GM12878 (cell line): Measurements from ENCODE around the gene LACTBL1. TPM values are rescaled to one million over a fixed set of nuclear protein-coding genes. Genes with fewer than 3 reads are reported as not detected.

Experiments
- ATAC-seq: fragments of 200-7000 bp; cut with Tn5 transposase; 3 replicates; pipeline ENCODE4 v1.9.1; 2020; ENCODE audit warnings: mild to moderate bottlenecking, moderate library complexity
- BruUV-seq: library from RNA; stranded (reverse); fragments of 400-500 nt; replicated peaks from 2 replicates; lab custom pipeline; 2021; lab: Mats Ljungman, UMichigan
- CTCF ChIA-PET: fragments of 300-600 bp; sonication (Branson Sonifier 250); formaldehyde crosslinking; extraction: SDS; loops from one replicate; lab custom pipeline; 2021; ENCODE audit warnings: inconsistent platforms; lab: Yijun Ruan, JAX
- POLR2A ChIA-PET: fragments of 350-600 bp; formaldehyde crosslinking; extraction: SDS; loops from one replicate; lab custom pipeline; 2021; ENCODE audit warnings: inconsistent platforms; lab: Charles Lee
- RAD21 ChIA-PET: fragments of 300-600 bp; sonication (Branson Sonifier 250); formaldehyde crosslinking; loops from one replicate; lab custom pipeline; 2023; ENCODE audit warnings: antibody characterized with exemption; ENCODE audit not compliant: unreplicated experiment; lab: Charles Lee
- SMC1A ChIA-PET: fragments of 300-600 bp; sonication (Branson Sonifier 250); formaldehyde crosslinking; loops from one replicate; lab custom pipeline; 2023; ENCODE audit not compliant: unreplicated experiment, uncharacterized antibody; lab: Charles Lee
- DNase-seq: peaks from one replicate; pipeline ENCODE4 v3.0.0-alpha.2; 2011; ENCODE audit warnings: low read depth, low spot score
- FAIRE-seq: peaks from 3 replicates; lab custom pipeline; 2011; peaks lifted over from hg19 to GRCh38; lab: Jason Lieb, UNC
- H2AFZ ChIP-seq: 2 replicates; pipeline ENCODE4 v1.6.0; 2011; ENCODE audit warnings: low read depth, low read length, control low read depth; ENCODE audit not compliant: control insufficient read depth
- H3K27ac ChIP-seq: 2 replicates; pipeline ENCODE4 v1.5.1; 2011; ENCODE audit warnings: control low read depth; ENCODE audit not compliant: control insufficient read depth, insufficient read depth
- H3K27me3 ChIP-seq, 2 experiments: replicated peaks in 1 of 2; 2 replicates each; pipeline versions ENCODE4 v1.6.0 to v1.6.1; 2011; ENCODE audit warnings: low read length in 1 of 2; ENCODE audit not compliant: control insufficient read depth in 2 of 2, insufficient read depth in 2 of 2
- H3K36me3 ChIP-seq, 2 experiments: 2 replicates each; pipeline ENCODE4 v1.5.1; 2011; ENCODE audit warnings: low read length in 1 of 2; ENCODE audit not compliant: control insufficient read depth in 2 of 2, insufficient read depth in 2 of 2
- H3K4me1 ChIP-seq: 2 replicates; pipeline ENCODE4 v1.6.1; 2011; ENCODE audit warnings: mild to moderate bottlenecking, low read length, moderate library complexity, mixed read lengths; ENCODE audit not compliant: control insufficient read depth, insufficient read depth
- H3K4me2 ChIP-seq: 2 replicates; pipeline ENCODE4 v1.6.0; 2011; ENCODE audit warnings: control low read depth; ENCODE audit not compliant: control insufficient read depth, insufficient read depth
- H3K4me3 ChIP-seq: fragments of 200-600 bp; sonication (generic); 2 replicates; pipeline ENCODE4 v1.5.1; 2016
- H3K79me2 ChIP-seq: 2 replicates; pipeline ENCODE4 v1.6.0; 2011; ENCODE audit warnings: low read length; ENCODE audit not compliant: control insufficient read depth, insufficient read depth
- H3K9ac ChIP-seq: 2 replicates; pipeline ENCODE4 v1.8.0; 2011; ENCODE audit warnings: low read length, control low read depth, mixed read lengths; ENCODE audit not compliant: control insufficient read depth, insufficient read depth
- H3K9me3 ChIP-seq: replicated peaks from 3 replicates; pipeline ENCODE4 v1.5.1; 2011; ENCODE audit warnings: mild to moderate bottlenecking, low read length; ENCODE audit not compliant: control insufficient read depth, insufficient read depth
- H4K20me1 ChIP-seq: 2 replicates; pipeline ENCODE4 v1.6.0; 2011; ENCODE audit not compliant: control insufficient read depth, insufficient read depth
- BCL11A ChIP-seq: IDR thresholded peaks from 2 replicates; pipeline ENCODE4 v1.6.1; 2011; ENCODE audit warnings: low read depth, low read length
- HDAC2 ChIP-seq: fragments of 200-600 bp; sonication (generic); IDR thresholded peaks from 2 replicates; pipeline ENCODE4 v1.6.1; 2017
- KAT2A ChIP-seq: conservative IDR thresholded peaks from 2 replicates; pipeline ENCODE4 v1.6.1; 2011; ENCODE audit warnings: low read depth, low read length; ENCODE audit not compliant: control insufficient read depth
- KLF5 ChIP-seq: fragments of 450-650 bp; IDR thresholded peaks from 2 replicates; pipeline ENCODE4 v1.6.1; 2014; ENCODE audit warnings: mild to moderate bottlenecking; ENCODE audit not compliant: partially characterized antibody
- MXI1 ChIP-seq: fragments of 150-350 bp; IDR thresholded peaks from 2 replicates; pipeline ENCODE4 v1.6.1; 2011; ENCODE audit warnings: low read depth, mild to moderate bottlenecking, inconsistent platforms, low read length, improper control_type of control experiment
- NFIC ChIP-seq: IDR thresholded peaks from 2 replicates; pipeline ENCODE4 v1.6.1; 2012; ENCODE audit warnings: low read depth, mild to moderate bottlenecking, inconsistent platforms, low read length, moderate library complexity
- NRF1 ChIP-seq: conservative IDR thresholded peaks from 2 replicates; pipeline ENCODE4 v1.6.1; 2011; ENCODE audit warnings: mild to moderate bottlenecking, low read depth, low read length, improper control_type of control experiment
- SMAD5 ChIP-seq: IDR thresholded peaks from 2 replicates; pipeline ENCODE4 v1.6.1; 2016; ENCODE audit warnings: antibody characterized with exemption, low read depth
- STAT3 ChIP-seq: IDR thresholded peaks from 2 replicates; pipeline ENCODE4 v1.6.1; 2011; ENCODE audit warnings: low read depth, low read length, improper control_type of control experiment
- TCF12 ChIP-seq: IDR thresholded peaks from 2 replicates; pipeline ENCODE4 v1.6.1; 2011; ENCODE audit warnings: low read depth, mild to moderate bottlenecking, low read length
- YBX1 ChIP-seq: fragments of 450-650 bp; IDR thresholded peaks from 2 replicates; pipeline ENCODE4 v1.6.1; 2016; ENCODE audit warnings: antibody characterized with exemption
- ZNF24 ChIP-seq: fragments of 450-650 bp; IDR thresholded peaks from 2 replicates; pipeline ENCODE4 v1.6.1; 2017; ENCODE audit warnings: antibody characterized with exemption, mild to moderate bottlenecking
- WGBS: methylation state at CpG from one replicate; pipeline ENCODE4 v1.1.6; 2016; ENCODE audit warnings: low lambda C conversion rate; ENCODE audit not compliant: insufficient replicate concordance, insufficient coverage; ENCODE audit errors: missing lambda C conversion rate; 5-methylcytosine and 5-hydroxymethylcytosine counted together
- in situ Hi-C: fragments of 300-500 bp; cut with MboI; formaldehyde crosslinking; loops from 9 replicates; pipeline ENCODE4 v1.14.3; 2018; ENCODE audit warnings: mixed read lengths
- intact Hi-C: fragments of 100-400 bp; cut with micrococcal nuclease; formaldehyde crosslinking; loops from one replicate; pipeline ENCODE4 v1.14.2; 2022; ENCODE audit not compliant: unreplicated experiment
- polyA plus RNA-seq, 11 experiments: library from polyadenylated mRNA; depleted of rRNA in 4 of 11; unstranded in 6 of 11; stranded (reverse) in 5 of 11; fragments of >200 nt; fragmentation: Nextera tagmentation in 4 of 11; fragmentation: Illumina TruSeq in 1 of 11; extraction: Ambion mirVana in 4 of 11; extraction: Trizol in 1 of 11; gene quantifications; 1 replicate in 1 of 11; 2 replicates in 10 of 11; pipeline versions ENCODE4 v1.2.1 to v1.2.3, GENCODE V29; 2011 to 2016; ENCODE audit warnings: inconsistent platforms in 2 of 11, missing spikeins in 2 of 11, low read depth in 1 of 11
- total RNA-seq, 4 experiments: library from RNA; depleted of rRNA in 3 of 4; stranded (reverse); fragments of >200 nt in 3 of 4; fragmentation: Illumina TruSeq in 1 of 4; extraction: Trizol in 1 of 4; gene quantifications; 2 replicates each; pipeline versions ENCODE4 v1.2.1 to v1.2.3, GENCODE V29; 2013 to 2021
- TF ChIP-seq, protein P1 (sequence below): IDR thresholded peaks from 2 replicates; pipeline ENCODE4 v1.6.1; 2012; ENCODE audit warnings: low read depth, low read length, improper control_type of control experiment

LACTBL1 gene
- total and polyA plus RNA-seq, 10 of the 15 experiments (the other 5 are each of a cell fraction or from before 2014, with no cell fraction given): 0.08 TPM; not detected in 9

DNA sequence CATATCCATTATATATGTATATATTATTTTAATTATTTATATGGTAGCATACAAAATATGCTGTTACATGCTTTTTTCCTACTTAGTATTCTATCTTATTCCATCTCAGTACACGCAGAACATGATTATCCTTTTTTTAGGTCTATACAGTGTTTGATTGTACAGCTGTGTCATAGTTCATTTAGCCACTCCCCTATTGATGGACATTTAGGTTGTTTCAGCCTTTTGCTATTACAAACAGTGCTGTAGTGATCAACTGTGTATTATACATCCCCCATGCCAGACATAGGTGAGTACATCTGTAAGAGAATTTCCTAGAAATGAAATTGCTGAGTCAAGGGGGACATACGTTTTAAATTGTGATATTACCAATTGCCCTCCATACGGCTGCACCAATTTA, 15.6 kb downstream of the LACTBL1 start:
- Histone ChIP-seq H3K4me3 (no peak overlapping the region), H3K9ac (no peak overlapping the region), H3K36me3 (no peaks in the 10 kb centered on the region), H3K4me2 (no peak overlapping the region), H3K4me1 (no peaks in the 10 kb centered on the region), H4K20me1 (no peaks in the 10 kb centered on the region), H3K27me3 (peaks cover 0 to 2% of the 10 kb centered on the region in 2 experiments; a peak in 2 of 4 replicates), H2AFZ (no peak overlapping the region), H3K27ac (no peak overlapping the region)
- intact Hi-C loops: no loop called here
- ChIA-PET SMC1A (interaction anchor here (0.7 kb wide), 1 partner anchor 93 kb away, joined by 3 read pairs; no protein-coding TSS in a partner anchor), CTCF (interaction anchor here (0.5 to 1.3 kb wide), 2 partner anchors 27 to 482 kb away, joined by 3 read pairs; no protein-coding TSS in a partner anchor), RAD21 (interaction anchor here (0.7 kb wide), 1 partner anchor 66 kb away, joined by 3 read pairs; no protein-coding TSS in a partner anchor)
- no peak for DNase-seq
- in situ Hi-C loops: no loop called here
- TF ChIP-seq NFIC (no peak), KAT2A (no peak), MXI1 (no peak), NRF1 (no peak), ZNF24 (no peak), KLF5 (no peak), HDAC2 (no peak), STAT3 (no peak), TCF12 (no peak), YBX1 (no peak), SMAD5 (no peak), BCL11A (no peak)
- TF ChIP-seq, protein P1, sequence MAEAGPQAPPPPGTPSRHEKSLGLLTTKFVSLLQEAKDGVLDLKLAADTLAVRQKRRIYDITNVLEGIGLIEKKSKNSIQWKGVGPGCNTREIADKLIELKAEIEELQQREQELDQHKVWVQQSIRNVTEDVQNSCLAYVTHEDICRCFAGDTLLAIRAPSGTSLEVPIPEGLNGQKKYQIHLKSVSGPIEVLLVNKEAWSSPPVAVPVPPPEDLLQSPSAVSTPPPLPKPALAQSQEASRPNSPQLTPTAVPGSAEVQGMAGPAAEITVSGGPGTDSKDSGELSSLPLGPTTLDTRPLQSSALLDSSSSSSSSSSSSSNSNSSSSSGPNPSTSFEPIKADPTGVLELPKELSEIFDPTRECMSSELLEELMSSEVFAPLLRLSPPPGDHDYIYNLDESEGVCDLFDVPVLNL: no peak
- TF ChIP-seq, all 136 proteins: peak for 0
- no TSS peak for BruUV-seq
- POLR2A ChIA-PET: no interaction called here
- FAIRE-seq (no peak), ATAC-seq (no peak)
- WGBS: 11% methylated on average over 3 of the region's 3 CpGs
- no peaks in the 10 kb centered on the region for H3K79me2 ChIP-seq
- no peaks in the 10 kb centered on the region for H3K9me3 ChIP-seq
